Heart left ventricle (tissue), 16 donors: ENCODE results near the gene PLA2G4D. TPM values are rescaled to one million over a fixed set of nuclear protein-coding genes. Genes with fewer than 3 reads are reported as not detected.

ENCODE experiments used
- ATAC-seq, 4 donors: fragments of 200-7000 bp; cut with Tn5 transposase; one replicate each; pipeline ENCODE4 v1.9.1; 2020 to 2022; ENCODE audit warnings: moderate library complexity in 4 of 4, mild to moderate bottlenecking in 3 of 4, moderate number of reproducible peaks in 1 of 4
- DNase-seq, 5 donors: peaks; one replicate each; pipeline ENCODE4 v3.0.0-alpha.2; 2020
- H3K27ac ChIP-seq, 12 donors: fragments of 200-600 bp; sonication (generic) in 4 of 12; one replicate each; pipeline versions ENCODE4 v1.5.0 to v1.8.0; 2016 to 2022; ENCODE audit warnings: mild to moderate bottlenecking in 2 of 12
- H3K27me3 ChIP-seq, 9 donors: fragments of 200-600 bp; sonication (generic) in 2 of 9; one replicate each; pipeline versions ENCODE4 v1.5.1 to v1.8.0; 2016 to 2022; ENCODE audit warnings: mild to moderate bottlenecking in 3 of 9
- H3K36me3 ChIP-seq, 9 donors: fragments of 200-600 bp; sonication (generic) in 2 of 9; one replicate each; pipeline versions ENCODE4 v1.5.0 to v1.8.0; 2018 to 2022; ENCODE audit warnings: mild to moderate bottlenecking in 2 of 9
- H3K4me1 ChIP-seq, 12 donors: fragments of 200-600 bp; sonication (generic) in 4 of 12; one replicate each; pipeline versions ENCODE4 v1.5.0 to v1.8.0; 2016 to 2022; ENCODE audit warnings: mild to moderate bottlenecking in 3 of 12
- H3K4me3 ChIP-seq, 12 donors: fragments of 200-600 bp; sonication (generic) in 4 of 12; one replicate each; pipeline versions ENCODE4 v1.5.0 to v1.8.0; 2017 to 2022; ENCODE audit warnings: mild to moderate bottlenecking in 9 of 12, moderate library complexity in 4 of 12
- H3K9me3 ChIP-seq, 12 donors: fragments of 200-600 bp; sonication (generic) in 4 of 12; one replicate each; pipeline versions ENCODE4 v1.5.0 to v1.8.0; 2016 to 2022; ENCODE audit warnings: mild to moderate bottlenecking in 1 of 12
- POLR2A ChIP-seq, 2 donors: fragments of 450-650 bp; IDR thresholded peaks; one replicate each; pipeline ENCODE4 v1.6.1; 2017; ENCODE audit warnings: antibody characterized with exemption in 2 of 2, mild to moderate bottlenecking in 2 of 2, moderate library complexity in 2 of 2
- WGBS, 4 donors: extraction: QIAGEN DNeasy Blood & Tissue Kit in 2 of 4; methylation state at CpG; one replicate each; pipeline versions ENCODE4 v1.1.5 to v1.1.7; 2013 to 2018; 5-methylcytosine and 5-hydroxymethylcytosine counted together
- intact Hi-C, 10 donors: fragments of 100-400 bp; cut with DNase I; formaldehyde crosslinking; loops; one replicate each; pipeline versions ENCODE4 v1.11.1 to v1.14.2; 2022
- polyA plus RNA-seq, 2 donors: library from polyadenylated mRNA; stranded (reverse); fragments of 200-250 nt; gene quantifications; one replicate each; pipeline ENCODE4 v1.2.3, GENCODE V29; 2013
- total RNA-seq, 9 donors: library from RNA; depleted of rRNA in 2 of 9; stranded (reverse); fragments of >200 nt in 2 of 9; fragmentation: NEBNext Ultra II Directional in 3 of 9; extraction: Animal tissue kit (Norgen Biotek cat#: 25700) in 3 of 9; gene quantifications; one replicate each; pipeline versions ENCODE4 v1.1.0 to v1.2.4, GENCODE V29; 2016 to 2023
- TF ChIP-seq, protein P1 (sequence below), 12 donors: fragments of 200-600 bp; sonication (generic) in 4 of 12; IDR thresholded peaks; one replicate each; pipeline versions ENCODE4 v1.5.0 to v1.8.0; 2018 to 2022; ENCODE audit warnings: antibody characterized with exemption in 12 of 12, mild to moderate bottlenecking in 5 of 12
- donor health status: ischemic (EF 13 %, LVEDD 7.1; RV severe dilation, severe dysfunction).
- donor health status: healthy with polysubstance abuse.
- donor health status: DM: no; HTN: yes; CAD: no.
- donor health status: DM: no; HTN: no; CAD: no.
- donor health status: ischemic (EF 25% LVEDD 6.9; RV normal size, moderate dysfunction).
- donor health status: ischemic (EF 25% LVEDD 5.7; RV mildly dilated, moderate dysfunction).
- donor health status: healthy.
- donor health status: DM: yes; HTN: yes; CAD: no.
- donor health status: ischemic (EF 35%, LVEDD 5.7; RV mildly dilated, moderate dysfunction).
- donor health status: nonischemic (EF 11% LVEDD 7.7; RV severe dilation, severe dysfunction).
- donor health status: DM: yes; HTN: yes; CAD: no.
- donor health status: PGD.
- donor health status: ischemic (EF 29% LVEDD 5.4; RV normal size, mild dysfunction).
- donor health status: nonischemic (EF 23%, LVEDD 6.1; RV moderate dilation, normal function).

The PLA2G4D gene
- total and polyA plus RNA-seq, 11 donors: not detected

DNA sequence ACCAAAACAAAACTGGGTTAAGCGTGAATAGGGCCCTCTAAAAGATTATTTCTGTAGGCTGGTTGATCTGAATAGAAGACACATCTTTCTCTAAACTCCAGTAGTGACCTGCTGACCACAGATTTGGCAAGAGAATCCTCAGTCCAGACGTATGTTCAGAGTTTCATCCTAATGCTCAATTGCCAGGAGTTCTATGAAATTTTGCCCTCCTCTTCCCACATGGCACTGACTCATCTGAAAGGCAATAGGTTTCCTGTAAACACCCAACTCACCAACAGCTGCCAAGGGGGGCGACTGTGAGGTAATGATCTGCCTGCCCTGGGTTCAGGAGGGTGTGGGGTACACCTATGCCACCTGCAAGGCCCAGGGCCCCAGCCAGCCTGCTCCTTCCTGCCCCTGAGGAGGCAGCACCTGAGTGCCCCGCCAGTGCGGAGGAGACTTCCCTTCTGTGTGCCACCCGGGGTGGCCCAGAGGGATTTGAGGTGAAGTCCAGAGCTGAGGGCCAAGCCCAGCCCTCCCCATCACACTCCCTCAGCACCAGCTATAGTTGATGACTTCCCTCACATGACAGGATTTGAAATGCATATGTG lies 8.4 kb upstream of the PLA2G4D start:
- intact Hi-C loops: no loop called here
- Histone ChIP-seq H3K36me3 (no peaks in the 10 kb centered on the region), H3K27me3 (peaks cover 0 to 5% (median 0%) of the 10 kb centered on the region in 9 donors), H3K27ac (no peak overlapping the region), H3K4me3 (no peak overlapping the region), H3K9me3 (no peaks in the 10 kb centered on the region), H3K4me1 (peaks cover 0 to 15% (median 0%) of the 10 kb centered on the region in 12 donors)
- ATAC-seq: no peak
- TF ChIP-seq, protein P1, sequence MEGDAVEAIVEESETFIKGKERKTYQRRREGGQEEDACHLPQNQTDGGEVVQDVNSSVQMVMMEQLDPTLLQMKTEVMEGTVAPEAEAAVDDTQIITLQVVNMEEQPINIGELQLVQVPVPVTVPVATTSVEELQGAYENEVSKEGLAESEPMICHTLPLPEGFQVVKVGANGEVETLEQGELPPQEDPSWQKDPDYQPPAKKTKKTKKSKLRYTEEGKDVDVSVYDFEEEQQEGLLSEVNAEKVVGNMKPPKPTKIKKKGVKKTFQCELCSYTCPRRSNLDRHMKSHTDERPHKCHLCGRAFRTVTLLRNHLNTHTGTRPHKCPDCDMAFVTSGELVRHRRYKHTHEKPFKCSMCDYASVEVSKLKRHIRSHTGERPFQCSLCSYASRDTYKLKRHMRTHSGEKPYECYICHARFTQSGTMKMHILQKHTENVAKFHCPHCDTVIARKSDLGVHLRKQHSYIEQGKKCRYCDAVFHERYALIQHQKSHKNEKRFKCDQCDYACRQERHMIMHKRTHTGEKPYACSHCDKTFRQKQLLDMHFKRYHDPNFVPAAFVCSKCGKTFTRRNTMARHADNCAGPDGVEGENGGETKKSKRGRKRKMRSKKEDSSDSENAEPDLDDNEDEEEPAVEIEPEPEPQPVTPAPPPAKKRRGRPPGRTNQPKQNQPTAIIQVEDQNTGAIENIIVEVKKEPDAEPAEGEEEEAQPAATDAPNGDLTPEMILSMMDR (IDR thresholded peaks at IDR 0.05): no peak
- no peak for TF ChIP-seq POLR2A (IDR thresholded peaks at IDR 0.05)
- 59 to 80% (median 77%) methylated on average over 3 to 6 of the region's 6 CpGs for WGBS, 4 donors
- DNase-seq: no peak

DNA sequence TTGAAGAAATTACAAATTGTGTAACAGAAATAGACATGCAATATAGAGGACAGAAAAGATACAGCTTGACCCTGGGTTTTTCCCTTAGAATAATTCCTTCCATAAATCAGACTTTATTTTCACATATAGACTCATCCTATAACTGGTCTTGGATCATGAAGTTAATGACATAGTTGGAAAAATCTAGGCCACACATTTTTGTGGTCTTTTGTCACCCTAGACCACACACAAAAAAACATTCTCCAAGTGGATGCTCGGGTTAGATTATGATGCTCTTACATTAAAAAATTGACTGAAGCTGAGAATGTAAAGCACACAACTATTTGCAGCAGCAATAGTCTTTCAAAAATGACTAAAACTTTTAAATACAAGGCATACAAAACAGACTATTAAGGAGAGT lies 7.5 kb upstream of the PLA2G4D start:
- DNase-seq (no peak), ATAC-seq (no peak)
- Histone ChIP-seq H3K27me3 (peaks cover 0 to 5% (median 0%) of the 10 kb centered on the region in 9 donors), H3K4me3 (no peak overlapping the region), H3K36me3 (no peaks in the 10 kb centered on the region), H3K9me3 (no peaks in the 10 kb centered on the region), H3K27ac (no peak overlapping the region), H3K4me1 (peaks cover 0 to 14% (median 0%) of the 10 kb centered on the region in 12 donors)
- TF ChIP-seq, protein P1 (IDR thresholded peaks at IDR 0.05): no peak
- no peak for TF ChIP-seq POLR2A (IDR thresholded peaks at IDR 0.05)
- intact Hi-C loops: no loop called here
- WGBS, 4 donors: 78 to 88% (median 82%) methylated on average over 1 of the region's 1 CpG

DNA sequence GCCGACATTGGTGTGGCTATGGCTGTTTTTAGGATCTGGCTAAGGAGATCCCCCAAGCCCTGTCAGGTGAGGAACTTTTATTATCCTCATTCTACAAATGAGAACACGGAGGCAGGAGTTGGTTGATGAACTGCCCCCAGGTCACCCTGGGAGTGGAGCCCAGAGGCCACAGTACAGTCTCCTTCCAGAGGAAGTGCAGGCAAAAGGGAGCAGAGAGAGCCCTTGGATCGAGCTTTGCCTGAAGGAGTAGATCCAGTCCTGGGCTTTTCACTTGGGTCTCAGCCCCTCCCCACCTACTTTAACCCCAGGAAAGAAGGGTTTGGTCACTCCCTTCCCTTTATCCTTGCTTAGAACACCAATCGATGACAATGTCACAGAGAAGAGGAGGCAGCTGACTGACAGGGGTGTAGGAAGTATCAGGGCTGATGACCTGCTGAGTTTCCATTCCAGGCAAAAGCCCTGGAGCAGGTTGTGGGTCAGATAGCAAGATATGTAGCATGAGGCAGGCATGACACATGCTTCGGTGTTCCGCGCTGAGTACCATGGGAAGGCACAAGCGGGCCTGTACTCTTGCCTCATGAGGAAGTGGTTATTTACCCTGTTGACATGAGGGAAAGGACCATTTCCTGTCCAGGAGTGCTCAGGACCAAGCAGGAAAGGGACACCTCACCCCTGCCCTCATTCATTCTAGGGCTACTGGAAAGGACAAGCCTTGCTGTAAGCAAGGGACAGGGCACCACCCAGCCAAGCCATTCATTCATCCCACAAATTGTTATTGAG lies 5.8 kb upstream of the PLA2G4D start:
- WGBS, 4 donors: 64 to 73% (median 72%) methylated on average over 8 of the region's 8 CpGs

DNA sequence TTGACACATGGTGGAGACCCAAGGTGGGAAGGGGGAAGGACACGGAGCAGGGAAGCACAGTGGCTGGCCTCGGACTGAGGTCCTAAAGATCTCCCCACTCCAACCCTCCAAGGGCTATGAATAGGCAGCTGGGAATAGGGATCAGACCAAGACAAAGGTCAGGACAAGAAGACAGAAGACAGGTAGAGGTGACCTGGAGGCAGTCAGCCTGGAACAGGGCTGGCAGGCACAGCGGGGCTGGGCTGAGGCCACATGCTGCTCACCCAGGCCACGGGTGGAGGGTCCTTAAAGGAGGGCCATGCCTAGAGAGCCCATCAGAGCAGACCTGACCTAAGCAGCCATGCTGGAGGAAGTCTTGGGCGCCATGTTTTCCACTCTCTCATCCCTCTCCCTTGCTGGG lies 2.7 kb upstream of the PLA2G4D start:
- 77 to 91% (median 87%) methylated on average over 5 of the region's 5 CpGs for WGBS, 4 donors

More for the DNA sequence above, 5.8 kb upstream of the PLA2G4D start:
- ATAC-seq: peak in 1 of 4 donors; percentile 34
- intact Hi-C loops: no loop called here
- no peaks in the 10 kb centered on the region for H3K9me3 ChIP-seq
- TF ChIP-seq POLR2A (IDR thresholded peaks at IDR 0.05): no peak
- TF ChIP-seq, protein P1 (IDR thresholded peaks at IDR 0.05): no peak
- no peak overlapping the region for H3K4me3 ChIP-seq
- H3K27ac ChIP-seq: no peak overlapping the region
- DNase-seq: no peak
- peaks cover 0 to 11% (median 0%) of the 10 kb centered on the region in 12 donors for H3K4me1 ChIP-seq
- H3K27me3 ChIP-seq: peaks cover 0 to 5% (median 0%) of the 10 kb centered on the region in 9 donors
- H3K36me3 ChIP-seq: no peaks in the 10 kb centered on the region

More for the DNA sequence above, 2.7 kb upstream of the PLA2G4D start:
- ATAC-seq (no peak), DNase-seq (no peak)
- intact Hi-C loops: no loop called here
- H3K36me3 ChIP-seq: no peaks in the 10 kb centered on the region
- H3K4me1 ChIP-seq: peaks cover 0 to 11% (median 0%) of the 10 kb centered on the region in 12 donors
- TF ChIP-seq, protein P1 (IDR thresholded peaks at IDR 0.05): no peak
- no peak for TF ChIP-seq POLR2A (IDR thresholded peaks at IDR 0.05)
- H3K27ac ChIP-seq: no peak overlapping the region
- no peak overlapping the region for H3K4me3 ChIP-seq
- no peaks in the 10 kb centered on the region for H3K27me3 ChIP-seq
- H3K9me3 ChIP-seq: no peaks in the 10 kb centered on the region
